T-helper 2 cell treated with Interferon-gamma antibody and Interleukin-4, amounts not matched to agents 100 ng/mL and 5 ng/mL, for 36 hours (primary cell): Measurements from ENCODE around the gene CTXN1. TPM values are rescaled to one million over a fixed set of nuclear protein-coding genes. Genes with fewer than 3 reads are reported as not detected.
"Not testable (repeated sequence)": the region's sequence is repeated elsewhere in the genome, so short reads cannot be mapped to it uniquely, and the experiment has no call there.

Experiments used
- intact Hi-C: fragments of 100-400 bp; cut with micrococcal nuclease; formaldehyde crosslinking; loops from one replicate; pipeline ENCODE4 v1.15.1; 2023
- total RNA-seq: library from RNA; stranded (reverse); gene quantifications from 2 replicates; pipeline ENCODE4 v1.2.3, GENCODE V29; 2022

CTXN1 gene
- total RNA-seq, 1 donor from 2014 or later: not detected

GRCh38 chr19:7903244-7904073 lies 22.5 kb downstream of the CTXN1 start, which contains the start of gene MAP2K7:
Gene MAP2K7 (plus strand): TSS chr19:7903877. CDS start chr19:7903945, 68 bp downstream.
- intact Hi-C loops: loop anchor here (1.0 to 5.0 kb wide), 4 partner anchors 17 to 76 kb away; partner anchors contain the start of genes SNAPC2 and TIMM44

GRCh38 chr19:7902796-7903243 lies 23.1 kb downstream of the CTXN1 start:
- intact Hi-C loops: loop anchor here (1.0 to 5.0 kb wide), 4 partner anchors 17 to 76 kb away; partner anchors contain the start of genes SNAPC2 and TIMM44

- intact Hi-C loops: loop anchor here (5.0 kb wide), 1 partner anchor 74 kb away; no protein-coding TSS in a partner anchor
These were observed 24.6 kb downstream of the CTXN1 start for GRCh38 chr19:7901337-7901736.

- intact Hi-C loops: loop anchor here (5.0 kb wide), 1 partner anchor 74 kb away; no protein-coding TSS in a partner anchor
These were observed 25.0 kb downstream of the CTXN1 start for GRCh38 chr19:7900931-7901330.

- intact Hi-C loops: loop anchor here (5.0 kb wide), 1 partner anchor 73 kb away; no protein-coding TSS in a partner anchor
These were observed 25.5 kb downstream of the CTXN1 start for GRCh38 chr19:7900401-7900870.

GRCh38 chr19:7899751-7900378 lies 26.1 kb downstream of the CTXN1 start:
- intact Hi-C loops: loop anchor here (5.0 kb wide), 1 partner anchor 73 kb away; no protein-coding TSS in a partner anchor

GRCh38 chr19:7898967-7899366 lies 27.0 kb downstream of the CTXN1 start:
- intact Hi-C loops: no loop called here

- intact Hi-C loops: no loop called here
These were observed 28.6 kb downstream of the CTXN1 start for GRCh38 chr19:7897292-7897691.

GRCh38 chr19:7895565-7895964 lies 30.4 kb downstream of the CTXN1 start:
- intact Hi-C loops: no loop called here

GRCh38 chr19:7894612-7895309 lies 31.2 kb downstream of the CTXN1 start:
- intact Hi-C loops: no loop called here

GRCh38 chr19:7893362-7894101 lies 32.4 kb downstream of the CTXN1 start:
- intact Hi-C loops: not testable (repeated sequence)

GRCh38 chr19:7888826-7889217 lies 37.1 kb downstream of the CTXN1 start:
- intact Hi-C loops: no loop called here

- intact Hi-C loops: no loop called here
These were observed 37.6 kb downstream of the CTXN1 start, which contains the start of gene LRRC8E for GRCh38 chr19:7888145-7888825. Gene LRRC8E (plus strand): TSS chr19:7888510. CDS start chr19:7895604, 7,094 bp downstream.

GRCh38 chr19:7887408-7888144 lies 38.4 kb downstream of the CTXN1 start:
- intact Hi-C loops: no loop called here

- intact Hi-C loops: no loop called here
These were observed 40.1 kb downstream of the CTXN1 start for GRCh38 chr19:7885818-7886217.

- intact Hi-C loops: no loop called here
These were observed 42.0 kb downstream of the CTXN1 start for GRCh38 chr19:7883796-7884570.

GRCh38 chr19:7883105-7883504 lies 42.8 kb downstream of the CTXN1 start:
- intact Hi-C loops: no loop called here

- intact Hi-C loops: no loop called here
These were observed 44.0 kb downstream of the CTXN1 start for GRCh38 chr19:7881910-7882309.
